K562 (cell line): Measurements from ENCODE around the gene LMO7. TPM values are rescaled to one million over a fixed set of nuclear protein-coding genes. Genes with fewer than 3 reads are reported as not detected.

Experiments
- ATAC-seq: fragments of 200-7000 bp; cut with Tn5 transposase; 3 replicates; pipeline ENCODE4 v1.9.1; 2020; ENCODE audit warnings: moderate library complexity
- BruUV-seq: library from RNA; stranded (reverse); fragments of 400-500 nt; replicated peaks from 2 replicates; lab custom pipeline; 2021; lab: Mats Ljungman, UMichigan
- CTCF ChIA-PET: fragments of 300-600 bp; formaldehyde crosslinking; extraction: SDS; loops from one replicate; lab custom pipeline; 2021; ENCODE audit warnings: low intra/inter-chr PET ratio; lab: Yijun Ruan, JAX
- POLR2A ChIA-PET: fragments of 300-600, 350-650 bp; sonication (Branson Sonifier 250); formaldehyde crosslinking; extraction: SDS; loops from one replicate; lab custom pipeline; 2021; ENCODE audit warnings: antibody characterized with exemption, inconsistent platforms; lab: Yijun Ruan, JAX
- DNase-seq, 4 experiments: peaks; one replicate each; pipeline versions ENCODE4 v3.0.0 to v3.0.0-alpha.2; 2011 to 2018; ENCODE audit warnings: low spot score in 3 of 4, mixed read lengths in 3 of 4; ENCODE audit errors: extremely low read depth in 1 of 4
- FAIRE-seq: peaks from 2 replicates; lab custom pipeline; 2011; peaks lifted over from hg19 to GRCh38; lab: Jason Lieb, UNC
- H2AFZ ChIP-seq: 2 replicates; pipeline ENCODE4 v1.6.0; 2011; ENCODE audit warnings: low read depth, low read length, control low read depth, inconsistent platforms
- H3K27ac ChIP-seq: fragments of 200-600 bp; 3 replicates; pipeline ENCODE4 v1.8.0; 2011; ENCODE audit warnings: low read depth, mild to moderate bottlenecking, control low read depth, inconsistent platforms, low read length, moderate library complexity, mixed read lengths; ENCODE audit errors: extremely low read depth
- H3K27me3 ChIP-seq, 2 experiments: fragments of 300-600 bp in 1 of 2; 2 replicates in 1 of 2; 3 replicates in 1 of 2; pipeline versions ENCODE4 v1.6.0 to v1.8.0; 2011; ENCODE audit warnings: inconsistent platforms in 2 of 2, low read length in 2 of 2, mild to moderate bottlenecking in 1 of 2, mixed read lengths in 1 of 2, moderate library complexity in 1 of 2; ENCODE audit not compliant: control insufficient read depth in 2 of 2, insufficient read depth in 2 of 2
- H3K36me3 ChIP-seq: fragments of 300-600 bp; 3 replicates; pipeline ENCODE4 v1.8.0; 2011; ENCODE audit warnings: mild to moderate bottlenecking, low read length, inconsistent platforms; ENCODE audit not compliant: control insufficient read depth, insufficient read depth
- H3K4me1 ChIP-seq, 2 experiments: fragments of 200-600 bp in 1 of 2; replicated peaks in 1 of 2; 2 replicates in 1 of 2; 3 replicates in 1 of 2; pipeline versions ENCODE4 v1.5.1 to v1.8.0; 2011; ENCODE audit warnings: inconsistent platforms in 2 of 2, low read length in 2 of 2, mild to moderate bottlenecking in 1 of 2, mixed read lengths in 1 of 2, moderate library complexity in 1 of 2; ENCODE audit not compliant: control insufficient read depth in 2 of 2, insufficient read depth in 2 of 2
- H3K4me2 ChIP-seq: 2 replicates; pipeline ENCODE4 v1.6.1; 2011; ENCODE audit warnings: low read length, control low read depth, inconsistent platforms, mixed read lengths; ENCODE audit not compliant: insufficient read depth
- H3K4me3 ChIP-seq: fragments of 200-600 bp; sonication (generic), shearing (Covaris generic); 2 replicates; pipeline ENCODE4 v1.5.1; 2016; ENCODE audit warnings: control low read depth, inconsistent platforms
- H3K79me2 ChIP-seq: fragments of 200-600 bp; 3 replicates; pipeline ENCODE4 v1.8.0; 2011; ENCODE audit warnings: low read length, inconsistent platforms; ENCODE audit not compliant: control insufficient read depth, insufficient read depth
- H3K9ac ChIP-seq, 2 experiments: 2 replicates each; pipeline versions ENCODE4 v1.6.0 to v1.6.1; 2011; ENCODE audit warnings: low read depth in 2 of 2, low read length in 2 of 2, control low read depth in 1 of 2, inconsistent platforms in 1 of 2, mild to moderate bottlenecking in 1 of 2, mixed read lengths in 1 of 2; ENCODE audit not compliant: insufficient read depth in 1 of 2
- H3K9me1 ChIP-seq: one replicate; pipeline ENCODE4 v1.6.0; 2011; ENCODE audit warnings: inconsistent platforms, mild to moderate bottlenecking, low read length, moderate library complexity; ENCODE audit not compliant: control insufficient read depth, insufficient read depth
- H3K9me3 ChIP-seq: replicated peaks from 2 replicates; pipeline ENCODE4 v1.5.1; 2011; ENCODE audit warnings: low read depth, low read length, inconsistent platforms; ENCODE audit not compliant: control insufficient read depth, insufficient read depth
- H4K20me1 ChIP-seq: replicated peaks from 2 replicates; pipeline ENCODE4 v1.6.1; 2011; ENCODE audit warnings: low read length, inconsistent platforms, mixed read lengths; ENCODE audit not compliant: control insufficient read depth, insufficient read depth
- CSDE1 ChIP-seq, 2 experiments: fragments of 450-650 bp; IDR thresholded peaks; 2 replicates each; pipeline ENCODE4 v1.6.1; 2016; ENCODE audit warnings: mild to moderate bottlenecking in 1 of 2
- GATAD2B ChIP-seq: fragments of 450-650 bp; IDR thresholded peaks from 2 replicates; pipeline ENCODE4 v1.6.1; 2017; ENCODE audit warnings: mild to moderate bottlenecking, borderline replicate concordance
- HIVEP1 ChIP-seq: fragments of 250-450 bp; sonication (Bioruptor Pico); IDR thresholded peaks from 2 replicates; pipeline ENCODE4 v1.4.0; 2020; ENCODE audit warnings: mild to moderate bottlenecking
- HNRNPLL ChIP-seq: fragments of 200-400 bp; formaldehyde crosslinking; IDR thresholded peaks from 2 replicates; pipeline ENCODE4 v1.6.1; 2017; ENCODE audit warnings: low read length, low read depth, mild to moderate bottlenecking; ENCODE audit not compliant: poor library complexity, severe bottlenecking
- HNRNPUL1 ChIP-seq: fragments of 200-400 bp; formaldehyde crosslinking; IDR thresholded peaks from 2 replicates; pipeline ENCODE4 v1.6.1; 2017; ENCODE audit warnings: low read length
- ILF3 ChIP-seq: fragments of 450-650 bp; IDR thresholded peaks from 2 replicates; pipeline ENCODE4 v1.6.1; 2018; ENCODE audit warnings: antibody characterized with exemption, mild to moderate bottlenecking, moderate library complexity, borderline replicate concordance
- IRF2 ChIP-seq: sonication (generic); formaldehyde crosslinking; IDR thresholded peaks from 2 replicates; pipeline ENCODE4 v1.8.1; 2022; ENCODE audit warnings: mild to moderate bottlenecking, missing genetic modification reagents
- NFYB ChIP-seq: IDR thresholded peaks from 2 replicates; pipeline ENCODE4 v1.6.1; 2011; ENCODE audit warnings: mild to moderate bottlenecking, moderate library complexity; ENCODE audit not compliant: insufficient read length; ENCODE audit errors: extremely low read depth
- RBFOX2 ChIP-seq: fragments of 200-400 bp; formaldehyde crosslinking; IDR thresholded peaks from 2 replicates; pipeline ENCODE4 v1.6.1; 2017; ENCODE audit warnings: low read depth, mild to moderate bottlenecking, low read length, moderate library complexity
- SMAD3 ChIP-seq: fragments of 450-650 bp; formaldehyde crosslinking; conservative IDR thresholded peaks from 2 replicates; pipeline ENCODE4 v1.4.0; 2020; ENCODE audit warnings: mild to moderate bottlenecking
- SMARCA5 ChIP-seq: fragments of 450-650 bp; IDR thresholded peaks from 2 replicates; pipeline ENCODE4 v1.6.1; 2016
- TAF1 ChIP-seq: IDR thresholded peaks from 2 replicates; pipeline ENCODE4 v1.6.1; 2011; ENCODE audit warnings: mild to moderate bottlenecking, low read length, moderate library complexity; ENCODE audit not compliant: insufficient read depth, control insufficient read depth, severe bottlenecking; ENCODE audit errors: extremely low read depth
- ZKSCAN1 ChIP-seq: fragments of 150-350 bp; IDR thresholded peaks from 2 replicates; pipeline ENCODE4 v1.6.1; 2016; ENCODE audit warnings: low read depth, low read length
- ZNF232 ChIP-seq: sonication (generic); formaldehyde crosslinking; IDR thresholded peaks from 2 replicates; pipeline ENCODE4 v1.8.0; 2022; ENCODE audit warnings: mild to moderate bottlenecking, missing genetic modification reagents
- ZNF384 ChIP-seq: IDR thresholded peaks from 2 replicates; pipeline ENCODE4 v1.6.1; 2012; ENCODE audit warnings: low read depth, low read length, improper control_type of control experiment
- ZNF512 ChIP-seq: IDR thresholded peaks from 2 replicates; pipeline ENCODE4 v1.6.1; 2016; ENCODE audit warnings: missing genetic modification characterization, missing compliant biosample characterization
- ZNF561 ChIP-seq: fragments of 450-650 bp; formaldehyde crosslinking; conservative IDR thresholded peaks from 2 replicates; pipeline ENCODE4 v1.4.0; 2020; ENCODE audit warnings: mild to moderate bottlenecking, moderate library complexity
- ZNF79 ChIP-seq: fragments of 250-450 bp; sonication (Bioruptor Pico); IDR thresholded peaks from 2 replicates; pipeline ENCODE4 v1.4.0; 2020; ENCODE audit warnings: low read depth, mild to moderate bottlenecking, moderate library complexity
- WGBS: fragments of 100-300 bp; shearing (Covaris generic); methylation state at CpG from one replicate; pipeline ENCODE4 v1.1.6; 2016; ENCODE audit warnings: low coverage, mixed read lengths; ENCODE audit not compliant: insufficient coverage; ENCODE audit errors: missing lambda C conversion rate; 5-methylcytosine and 5-hydroxymethylcytosine counted together
- in situ Hi-C: fragments of 300-500 bp; cut with MboI; formaldehyde crosslinking; loops from 4 replicates; pipeline ENCODE4 v1.15.0; 2018; ENCODE audit warnings: inconsistent platforms, mixed read lengths
- intact Hi-C: fragments of 100-400 bp; cut with micrococcal nuclease; formaldehyde crosslinking; loops from 2 replicates; pipeline ENCODE4 v1.14.2; 2022
- polyA plus RNA-seq, 8 experiments: library from polyadenylated mRNA; depleted of rRNA in 4 of 8; stranded (reverse) in 5 of 8; unstranded in 3 of 8; fragments of >200 nt; fragmentation: Nextera tagmentation in 2 of 8; fragmentation: Illumina TruSeq in 1 of 8; extraction: Ambion mirVana in 2 of 8; extraction: Trizol in 1 of 8; gene quantifications; 2 replicates each; pipeline versions ENCODE4 v1.2.1 to v1.2.3, GENCODE V29; 2011 to 2014; ENCODE audit warnings: inconsistent platforms in 1 of 8, missing spikeins in 1 of 8
- total RNA-seq, 7 experiments: library from RNA; depleted of rRNA in 6 of 7; stranded (reverse); fragments of >200 nt in 6 of 7; fragmentation: Illumina TruSeq in 2 of 7; extraction: Trizol in 2 of 7; gene quantifications; 2 replicates each; pipeline versions ENCODE4 v1.2.1 to v1.2.3, GENCODE V29; 2011 to 2021; ENCODE audit warnings: low replicate concordance in 1 of 7
- TF ChIP-seq, protein P1 (sequence below): fragments of 250-450 bp; sonication (Bioruptor Pico); IDR thresholded peaks from 2 replicates; pipeline ENCODE4 v1.8.0; 2022; ENCODE audit warnings: moderate library complexity, mild to moderate bottlenecking, inconsistent platforms

The LMO7 gene
- total and polyA plus RNA-seq, 9 of the 15 experiments (the other 6 are each of a cell fraction or from before 2014, with no cell fraction given), result 0.42 to 4.3 (median 1.7) TPM

DNA sequence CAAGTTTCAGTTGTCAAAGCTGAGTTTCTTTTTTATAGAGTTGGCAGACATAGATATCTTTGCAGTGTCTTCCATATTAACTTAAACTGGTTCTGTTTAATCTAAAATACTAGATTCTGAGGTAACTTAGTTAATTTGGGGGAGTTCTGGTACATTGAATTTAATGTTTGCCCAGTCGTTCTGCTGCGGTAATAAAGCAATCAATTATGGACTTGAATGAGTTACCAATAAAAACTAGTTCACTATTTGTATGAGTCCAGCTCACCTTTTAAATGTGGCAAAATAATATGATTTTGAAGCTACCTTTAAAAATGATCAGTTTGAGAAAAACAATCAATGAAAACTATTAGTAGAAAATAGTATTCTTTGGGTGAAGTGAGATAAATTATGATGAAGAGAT, 90.2 kb downstream of the LMO7 start:
- no peaks in the 10 kb centered on the region for H3K9me1 ChIP-seq
- H3K4me3 ChIP-seq, result no peak overlapping the region
- DNase-seq (no peak), ATAC-seq (no peak), FAIRE-seq (no peak)
- H3K4me1 ChIP-seq, result no peaks in the 10 kb centered on the region
- in situ Hi-C loops, result no loop called here
- BruUV-seq, result no TSS peak
- no peaks in the 10 kb centered on the region for H3K27me3 ChIP-seq
- no peaks in the 10 kb centered on the region for H3K9me3 ChIP-seq
- H3K79me2 ChIP-seq, result no peaks in the 10 kb centered on the region
- no peak overlapping the region for H2AFZ ChIP-seq
- intact Hi-C loops, result no loop called here
- no peaks in the 10 kb centered on the region for H4K20me1 ChIP-seq
- WGBS, result 61% methylated on average over 2 of the region's 2 CpGs
- POLR2A ChIA-PET, result no interaction called here
- no peak overlapping the region for H3K27ac ChIP-seq
- no peak overlapping the region for H3K9ac ChIP-seq
- H3K36me3 ChIP-seq, result no peaks in the 10 kb centered on the region
- CTCF ChIA-PET, result no interaction called here
- H3K4me2 ChIP-seq, result no peak overlapping the region
- TF ChIP-seq ZNF232 (no peak), ZNF79 (CRISPR knock-in tag) (no peak), ZNF512 (tag) (no peak), HNRNPUL1 (no peak), RBFOX2 (no peak), SMAD3 (CRISPR knock-in tag) (no peak), SMARCA5 (no peak), ZKSCAN1 (no peak), HNRNPLL (no peak), IRF2 (CRISPR knock-in tag) (no peak), NFYB (no peak), ZNF384 (no peak), CSDE1 (IDR thresholded peaks at IDR 0.05) (no peak), ILF3 (no peak), HIVEP1 (CRISPR knock-in tag) (no peak), ZNF561 (CRISPR knock-in tag) (no peak), TAF1 (no peak), GATAD2B (no peak)
- TF ChIP-seq, protein P1, sequence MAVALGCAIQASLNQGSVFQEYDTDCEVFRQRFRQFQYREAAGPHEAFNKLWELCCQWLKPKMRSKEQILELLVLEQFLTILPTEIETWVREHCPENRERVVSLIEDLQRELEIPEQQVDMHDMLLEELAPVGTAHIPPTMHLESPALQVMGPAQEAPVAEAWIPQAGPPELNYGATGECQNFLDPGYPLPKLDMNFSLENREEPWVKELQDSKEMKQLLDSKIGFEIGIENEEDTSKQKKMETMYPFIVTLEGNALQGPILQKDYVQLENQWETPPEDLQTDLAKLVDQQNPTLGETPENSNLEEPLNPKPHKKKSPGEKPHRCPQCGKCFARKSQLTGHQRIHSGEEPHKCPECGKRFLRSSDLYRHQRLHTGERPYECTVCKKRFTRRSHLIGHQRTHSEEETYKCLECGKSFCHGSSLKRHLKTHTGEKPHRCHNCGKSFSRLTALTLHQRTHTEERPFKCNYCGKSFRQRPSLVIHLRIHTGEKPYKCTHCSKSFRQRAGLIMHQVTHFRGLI (CRISPR knock-in tag), result no peak
